ENCODE data around the gene CACNA1A.

CACNA1A gene

DNA sequence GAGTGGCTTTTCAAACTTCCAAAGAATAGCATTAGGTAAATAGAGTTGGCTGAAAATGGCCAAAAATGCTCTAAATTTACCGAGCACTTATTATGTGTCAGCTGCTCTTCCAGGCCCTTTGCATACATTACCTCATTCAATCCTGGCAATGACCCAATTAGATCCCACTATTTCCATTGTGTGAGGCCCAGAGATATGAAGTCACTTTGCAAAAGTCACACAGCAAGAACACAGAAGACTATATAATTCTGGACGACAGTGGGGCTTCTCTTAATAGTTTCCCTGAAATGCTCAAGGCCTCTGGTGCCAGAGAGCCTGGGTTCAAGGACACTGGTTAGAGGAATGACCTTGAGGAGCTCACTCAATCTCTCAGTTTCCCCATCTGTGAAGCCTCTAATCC is 209.3 kb downstream of the CACNA1A start:
- Histone ChIP-seq H3F3A (ENCODE audit: insufficient read depth) (no peaks in the 10 kb centered on the region), H3K4me2 (ENCODE audit: low read depth, low read length, poor library complexity, severe bottlenecking) (no peak overlapping the region), H3K36me3 (ENCODE audit: low read length) (no peaks in the 10 kb centered on the region), H3K79me2 (ENCODE audit: insufficient read depth, low read length) (no peaks in the 10 kb centered on the region), H3K9me2 (replicated peaks; ENCODE audit: insufficient read depth, low read length) (no peaks in the 10 kb centered on the region), H3K27me3 (ENCODE audit: low read length) (no peaks in the 10 kb centered on the region), H4K20me1 (ENCODE audit: low read depth, low read length) (no peaks in the 10 kb centered on the region), H3K9ac (ENCODE audit: low read length) (no peak overlapping the region), H3K9me3 (ENCODE audit: insufficient read depth, low read length) (no peaks in the 10 kb centered on the region), H2AFZ (ENCODE audit: low read depth, low read length, severe bottlenecking) (no peak overlapping the region), H3K27ac (ENCODE audit: low read depth, low read length) (no peak overlapping the region), H3K4me3 (ENCODE audit: insufficient read depth, low read length, poor library complexity, severe bottlenecking) (no peak overlapping the region)
- TF ChIP-seq EZH2phosphoT487 (conservative IDR thresholded peaks at IDR 0.05; ENCODE audit: low read length): no peak
- TF ChIP-seq, protein P1, sequence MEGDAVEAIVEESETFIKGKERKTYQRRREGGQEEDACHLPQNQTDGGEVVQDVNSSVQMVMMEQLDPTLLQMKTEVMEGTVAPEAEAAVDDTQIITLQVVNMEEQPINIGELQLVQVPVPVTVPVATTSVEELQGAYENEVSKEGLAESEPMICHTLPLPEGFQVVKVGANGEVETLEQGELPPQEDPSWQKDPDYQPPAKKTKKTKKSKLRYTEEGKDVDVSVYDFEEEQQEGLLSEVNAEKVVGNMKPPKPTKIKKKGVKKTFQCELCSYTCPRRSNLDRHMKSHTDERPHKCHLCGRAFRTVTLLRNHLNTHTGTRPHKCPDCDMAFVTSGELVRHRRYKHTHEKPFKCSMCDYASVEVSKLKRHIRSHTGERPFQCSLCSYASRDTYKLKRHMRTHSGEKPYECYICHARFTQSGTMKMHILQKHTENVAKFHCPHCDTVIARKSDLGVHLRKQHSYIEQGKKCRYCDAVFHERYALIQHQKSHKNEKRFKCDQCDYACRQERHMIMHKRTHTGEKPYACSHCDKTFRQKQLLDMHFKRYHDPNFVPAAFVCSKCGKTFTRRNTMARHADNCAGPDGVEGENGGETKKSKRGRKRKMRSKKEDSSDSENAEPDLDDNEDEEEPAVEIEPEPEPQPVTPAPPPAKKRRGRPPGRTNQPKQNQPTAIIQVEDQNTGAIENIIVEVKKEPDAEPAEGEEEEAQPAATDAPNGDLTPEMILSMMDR (IDR thresholded peaks at IDR 0.05; ENCODE audit: insufficient read depth, low read length, poor library complexity, severe bottlenecking): no peak

DNA sequence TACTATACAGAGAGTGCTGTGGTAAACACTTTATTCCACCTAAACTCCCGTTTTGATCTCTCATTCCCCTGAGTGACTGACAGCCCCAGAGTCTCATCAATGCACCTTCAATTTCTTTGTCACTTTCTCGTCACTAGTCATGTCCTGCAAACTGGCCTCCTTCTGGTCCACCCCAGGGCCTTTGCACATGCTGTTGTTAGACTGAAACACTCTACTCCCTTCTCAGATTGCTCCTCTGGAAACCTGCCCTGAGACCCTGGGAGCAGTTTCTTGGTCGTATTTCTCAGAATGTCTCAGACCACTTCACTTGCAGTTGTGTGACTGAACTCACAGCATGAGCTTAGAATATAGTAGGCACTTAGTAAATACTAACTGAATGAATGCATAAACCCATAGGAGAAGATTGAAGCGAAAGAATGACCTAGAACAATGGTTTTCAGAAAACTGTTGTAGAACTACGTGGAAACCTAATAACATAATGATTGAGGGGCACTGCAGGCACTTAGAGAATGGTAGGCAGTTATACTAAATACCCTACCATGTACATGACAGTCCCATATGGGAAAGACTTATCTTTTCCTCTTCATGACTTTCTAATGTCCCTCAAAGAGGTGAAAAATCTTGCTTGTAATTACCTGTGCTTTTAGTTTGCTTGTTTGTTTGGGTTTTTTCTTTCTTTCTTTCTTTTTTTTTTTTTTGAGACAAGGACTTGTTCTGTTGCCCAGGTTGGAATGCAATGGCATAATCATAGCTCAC is 211.3 kb downstream of the CACNA1A start:
- Histone ChIP-seq H2AFZ (ENCODE audit: low read depth, low read length, severe bottlenecking) (no peak overlapping the region), H3K4me3 (ENCODE audit: insufficient read depth, low read length, poor library complexity, severe bottlenecking) (no peak overlapping the region), H3K27me3 (ENCODE audit: low read length) (no peaks in the 10 kb centered on the region), H3K9ac (ENCODE audit: low read length) (no peak overlapping the region), H3K4me2 (ENCODE audit: low read depth, low read length, poor library complexity, severe bottlenecking) (no peak overlapping the region), H3K27ac (ENCODE audit: low read depth, low read length) (no peak overlapping the region), H3K9me3 (ENCODE audit: insufficient read depth, low read length) (no peaks in the 10 kb centered on the region), H3F3A (ENCODE audit: insufficient read depth) (no peaks in the 10 kb centered on the region), H3K9me2 (replicated peaks; ENCODE audit: insufficient read depth, low read length) (no peaks in the 10 kb centered on the region), H3K79me2 (ENCODE audit: insufficient read depth, low read length) (no peaks in the 10 kb centered on the region), H4K20me1 (ENCODE audit: low read depth, low read length) (no peaks in the 10 kb centered on the region), H3K36me3 (ENCODE audit: low read length) (no peaks in the 10 kb centered on the region)
- TF ChIP-seq, protein P1 (IDR thresholded peaks at IDR 0.05; ENCODE audit: insufficient read depth, low read length, poor library complexity, severe bottlenecking): no peak
- no peak for TF ChIP-seq EZH2phosphoT487 (conservative IDR thresholded peaks at IDR 0.05; ENCODE audit: low read length)

DNA sequence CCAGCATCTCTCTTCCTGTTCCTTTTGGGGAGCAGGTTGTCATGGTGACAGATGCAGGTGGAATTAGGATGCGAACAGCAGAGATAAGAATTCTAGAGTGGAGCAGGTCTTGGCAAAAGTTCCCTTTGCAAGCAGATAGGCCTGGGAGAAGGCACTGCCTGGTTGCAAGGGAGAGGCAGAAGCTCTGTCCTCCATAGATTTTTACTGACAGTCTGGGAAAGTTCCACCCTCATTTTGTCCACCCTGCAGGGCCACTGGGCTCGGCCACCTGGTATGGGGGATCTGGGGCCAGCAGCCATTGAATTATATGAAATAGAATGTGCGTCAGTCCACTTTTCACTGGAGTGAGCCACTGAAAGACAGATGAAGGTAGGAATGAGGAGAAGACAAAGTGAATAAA is 214.4 kb downstream of the CACNA1A start:
- Histone ChIP-seq H3K4me2 (ENCODE audit: low read depth, low read length, poor library complexity, severe bottlenecking) (no peak overlapping the region), H3K9me3 (ENCODE audit: insufficient read depth, low read length) (no peaks in the 10 kb centered on the region), H3K36me3 (ENCODE audit: low read length) (no peaks in the 10 kb centered on the region), H3K79me2 (ENCODE audit: insufficient read depth, low read length) (no peaks in the 10 kb centered on the region), H3K9ac (ENCODE audit: low read length) (no peak overlapping the region), H3K4me3 (ENCODE audit: insufficient read depth, low read length, poor library complexity, severe bottlenecking) (no peak overlapping the region), H3K27ac (ENCODE audit: low read depth, low read length) (no peak overlapping the region), H3F3A (ENCODE audit: insufficient read depth) (no peaks in the 10 kb centered on the region), H2AFZ (ENCODE audit: low read depth, low read length, severe bottlenecking) (no peak overlapping the region), H3K27me3 (ENCODE audit: low read length) (no peaks in the 10 kb centered on the region), H3K9me2 (replicated peaks; ENCODE audit: insufficient read depth, low read length) (no peaks in the 10 kb centered on the region), H4K20me1 (ENCODE audit: low read depth, low read length) (no peaks in the 10 kb centered on the region)
- TF ChIP-seq, protein P1 (IDR thresholded peaks at IDR 0.05; ENCODE audit: insufficient read depth, low read length, poor library complexity, severe bottlenecking): no peak

Measured in SU-DHL-6 (cell line).